ENCODE results near the gene NCKAP5.

The NCKAP5 gene

DNA sequence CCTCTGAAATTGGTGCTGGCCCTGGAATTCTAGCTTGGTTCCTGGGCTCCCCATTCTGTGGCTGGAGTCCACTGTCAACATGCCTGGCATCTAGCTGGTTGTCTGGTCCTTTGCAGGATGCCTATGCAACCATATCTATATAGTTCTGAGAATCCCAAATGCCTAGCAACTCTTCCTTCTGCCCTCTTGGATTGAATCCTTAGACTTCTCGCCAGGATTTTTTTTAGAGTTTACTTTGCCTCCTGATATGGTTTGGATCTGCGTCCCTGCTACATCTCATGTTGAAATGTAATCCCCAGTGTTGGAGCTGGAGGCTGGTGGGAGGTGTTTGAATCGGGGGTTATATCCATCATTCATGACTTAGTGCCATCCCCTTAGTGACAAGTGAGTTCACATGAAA, 833.3 kb downstream of the NCKAP5 start:
- no peak overlapping the region for H3K4me3 ChIP-seq (ENCODE audit: low read depth, low read length)
- DNase-seq (ENCODE audit: low read depth) = no peak
- TF ChIP-seq MYC (IDR thresholded peaks at IDR 0.05; ENCODE audit: low read depth, low read length) = no peak
- TF ChIP-seq CTCF (IDR thresholded peaks at IDR 0.05; ENCODE audit: low read depth, low read length) = no peak
- no peak for TF ChIP-seq POLR2A (IDR thresholded peaks at IDR 0.05; ENCODE audit: extremely low read depth, insufficient read length)
- no peak for TF ChIP-seq MAX (IDR thresholded peaks at IDR 0.05; ENCODE audit: low read depth, low read length)

- H3K4me3 ChIP-seq (ENCODE audit: low read depth, low read length) = no peak overlapping the region
Observed at GRCh38 chr2:132733094-132733493, 835.2 kb downstream of the NCKAP5 start.

DNA sequence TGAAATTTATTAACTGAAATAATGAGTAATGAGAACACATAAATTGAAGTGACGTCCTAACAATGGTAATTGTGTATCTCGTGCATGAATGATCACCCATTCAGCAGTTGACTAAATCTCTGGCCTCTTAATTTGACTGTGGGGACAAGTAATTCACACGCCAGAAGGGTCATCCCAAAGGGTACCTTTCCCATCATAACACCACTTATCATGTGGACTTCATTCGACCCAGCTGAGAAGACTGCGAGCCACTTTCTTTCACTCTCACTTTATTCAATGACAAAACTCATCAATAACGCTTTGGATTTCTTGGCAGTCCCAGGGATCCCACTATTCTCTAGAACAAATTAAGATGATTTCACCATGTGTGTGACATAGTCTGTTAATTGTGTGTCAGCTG, 835.6 kb downstream of the NCKAP5 start:
- TF ChIP-seq CTCF (IDR thresholded peaks at IDR 0.05; ENCODE audit: low read depth, low read length) (no peak), MYC (IDR thresholded peaks at IDR 0.05; ENCODE audit: low read depth, low read length) (no peak), MAX (IDR thresholded peaks at IDR 0.05; ENCODE audit: low read depth, low read length) (no peak), POLR2A (IDR thresholded peaks at IDR 0.05; ENCODE audit: extremely low read depth, insufficient read length) (no peak)

More at GRCh38 chr2:132733094-132733493, 835.2 kb downstream of the NCKAP5 start:
- peak; percentile 22 for DNase-seq (ENCODE audit: low read depth)
- TF ChIP-seq MYC (IDR thresholded peaks at IDR 0.05; ENCODE audit: low read depth, low read length) = no peak
- no peak for TF ChIP-seq MAX (IDR thresholded peaks at IDR 0.05; ENCODE audit: low read depth, low read length)
- TF ChIP-seq CTCF (IDR thresholded peaks at IDR 0.05; ENCODE audit: low read depth, low read length) = no peak
- no peak for TF ChIP-seq POLR2A (IDR thresholded peaks at IDR 0.05; ENCODE audit: extremely low read depth, insufficient read length)

DNA sequence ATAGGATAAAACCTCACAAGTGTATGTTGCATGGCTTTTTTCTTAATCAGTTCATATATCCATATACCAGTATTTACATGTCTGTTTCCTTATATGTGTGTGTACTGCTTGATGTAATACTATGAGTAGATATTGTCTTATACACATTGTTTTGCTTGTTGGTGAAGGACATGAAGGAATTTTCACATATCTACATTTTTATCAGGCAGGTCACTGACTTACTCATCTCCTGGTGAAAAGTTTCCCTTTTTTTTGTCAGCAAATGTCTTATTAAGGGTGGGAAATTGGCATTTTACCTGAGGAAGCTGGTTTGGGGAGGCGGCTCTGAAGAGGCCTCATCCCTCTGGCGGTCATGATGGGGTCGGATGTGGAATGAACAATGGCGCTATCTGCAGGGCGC, 836.8 kb downstream of the NCKAP5 start:
- no peak for DNase-seq (ENCODE audit: low read depth)
- no peak for TF ChIP-seq POLR2A (IDR thresholded peaks at IDR 0.05; ENCODE audit: extremely low read depth, insufficient read length)
- no peak for TF ChIP-seq CTCF (IDR thresholded peaks at IDR 0.05; ENCODE audit: low read depth, low read length)
- TF ChIP-seq MYC (IDR thresholded peaks at IDR 0.05; ENCODE audit: low read depth, low read length) = no peak
- no peak for TF ChIP-seq MAX (IDR thresholded peaks at IDR 0.05; ENCODE audit: low read depth, low read length)
- H3K4me3 ChIP-seq (ENCODE audit: low read depth, low read length) = no peak overlapping the region

More for the DNA sequence above, 835.6 kb downstream of the NCKAP5 start:
- no peak overlapping the region for H3K4me3 ChIP-seq (ENCODE audit: low read depth, low read length)
- no peak for DNase-seq (ENCODE audit: low read depth)

DNA sequence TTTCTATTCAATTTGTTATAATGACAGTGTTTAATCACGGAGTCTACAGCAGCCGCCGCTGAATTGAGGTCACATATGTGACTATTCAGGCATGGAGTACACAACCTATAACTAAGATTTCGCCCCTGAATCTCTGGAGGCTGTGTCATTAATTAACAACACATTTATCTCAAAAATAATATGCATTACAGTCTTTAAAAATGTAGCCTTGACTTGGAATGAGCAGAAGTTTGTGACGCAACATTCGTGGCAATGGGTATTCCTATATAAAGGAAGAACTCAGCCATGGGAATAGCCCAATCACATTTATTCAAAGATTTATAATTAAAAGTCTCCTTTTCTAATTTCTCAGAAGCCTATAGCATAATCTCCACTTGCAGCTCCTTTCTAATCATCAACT, 837.7 kb downstream of the NCKAP5 start:
- TF ChIP-seq MYC (IDR thresholded peaks at IDR 0.05; ENCODE audit: low read depth, low read length) = no peak
- TF ChIP-seq CTCF (IDR thresholded peaks at IDR 0.05; ENCODE audit: low read depth, low read length) = no peak
- no peak for TF ChIP-seq POLR2A (IDR thresholded peaks at IDR 0.05; ENCODE audit: extremely low read depth, insufficient read length)
- TF ChIP-seq MAX (IDR thresholded peaks at IDR 0.05; ENCODE audit: low read depth, low read length) = no peak
- H3K4me3 ChIP-seq (ENCODE audit: low read depth, low read length) = no peak overlapping the region
- DNase-seq (ENCODE audit: low read depth) = no peak

DNA sequence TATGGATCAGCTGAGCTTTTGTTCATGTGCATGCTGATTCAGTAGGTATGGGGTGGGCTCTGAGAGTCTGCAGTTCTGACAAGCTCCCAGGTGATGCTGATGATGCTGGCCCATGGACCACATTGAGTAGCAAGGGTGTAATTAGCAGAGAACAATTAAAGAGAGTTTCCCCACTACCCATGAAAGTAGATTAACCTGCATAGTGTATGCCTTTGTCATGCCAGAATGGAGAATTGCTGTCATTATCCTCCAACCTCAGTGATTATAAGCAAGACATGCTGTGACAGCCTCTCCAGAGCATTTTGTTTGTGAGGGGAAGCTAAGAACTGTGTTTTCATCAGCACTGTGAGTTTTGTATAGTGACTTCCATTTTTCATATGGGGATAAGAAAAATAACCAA, 838.7 kb downstream of the NCKAP5 start:
- DNase-seq (ENCODE audit: low read depth) = no peak
- H3K4me3 ChIP-seq (ENCODE audit: low read depth, low read length) = no peak overlapping the region
- TF ChIP-seq POLR2A (IDR thresholded peaks at IDR 0.05; ENCODE audit: extremely low read depth, insufficient read length) (no peak), MAX (IDR thresholded peaks at IDR 0.05; ENCODE audit: low read depth, low read length) (no peak), MYC (IDR thresholded peaks at IDR 0.05; ENCODE audit: low read depth, low read length) (no peak), CTCF (IDR thresholded peaks at IDR 0.05; ENCODE audit: low read depth, low read length) (no peak)

Measured in NB4 (cell line).